Measurements from ENCODE around the gene OR13J1.

OR13J1 gene

DNA sequence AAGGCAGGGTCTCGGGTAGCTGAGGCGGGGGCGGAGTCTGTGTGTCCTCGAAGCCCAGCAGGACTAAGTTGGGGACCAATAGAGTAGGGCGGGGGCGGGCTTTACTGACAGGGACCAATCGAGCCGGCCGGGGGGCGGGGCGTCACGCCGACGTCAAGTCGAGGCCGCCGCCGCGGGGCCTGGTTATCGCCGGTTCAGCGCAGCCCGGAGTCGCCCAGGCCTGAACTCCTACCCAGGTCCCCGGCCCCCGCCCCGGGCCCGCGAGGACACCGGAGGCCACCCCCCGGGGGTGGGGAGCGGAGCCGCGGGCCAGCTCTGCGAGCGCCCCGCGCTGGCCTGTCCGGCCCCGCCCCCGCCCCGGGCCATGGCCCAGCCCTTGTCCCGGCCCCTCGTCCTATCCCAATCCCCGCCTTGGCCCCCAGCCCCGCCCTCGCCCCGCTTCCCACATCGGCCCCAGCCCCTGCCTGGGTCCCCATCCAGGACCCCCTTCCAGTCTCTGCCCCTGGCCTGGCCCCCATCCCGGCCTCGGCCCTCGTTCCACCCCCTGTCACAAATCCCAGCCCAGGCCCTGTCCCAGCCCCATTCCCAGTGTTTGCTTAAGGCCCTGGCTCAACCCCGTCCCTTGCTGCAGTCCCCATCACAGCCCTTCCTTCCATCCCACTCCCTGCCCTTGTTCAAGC is 41.0 kb downstream of the OR13J1 start, which contains the start of gene TMEM8B:
Gene TMEM8B, plus strand, starts transcription at position 145 of the 680 bp plus-strand sequence. Its CDS starts 220 bp downstream, at position 365.
- peak within 1 kb of the TSS; percentile 74 for H2AFZ ChIP-seq (ENCODE audit: low read depth, low read length)
- H3K36me3 ChIP-seq (ENCODE audit: insufficient read depth, low read length) = no peaks in the 10 kb centered on the region
- H3K9me3 ChIP-seq (ENCODE audit: low read length) = no peaks in the 10 kb centered on the region
- peaks cover 23% of the 10 kb centered on the region for H3K4me1 ChIP-seq (ENCODE audit: insufficient read depth, low read length)
- H3K27me3 ChIP-seq (ENCODE audit: insufficient read depth, low read length) = no peaks in the 10 kb centered on the region
- H3K4me3 ChIP-seq (ENCODE audit: low read length) = peak within 1 kb of the TSS; percentile 66

DNA sequence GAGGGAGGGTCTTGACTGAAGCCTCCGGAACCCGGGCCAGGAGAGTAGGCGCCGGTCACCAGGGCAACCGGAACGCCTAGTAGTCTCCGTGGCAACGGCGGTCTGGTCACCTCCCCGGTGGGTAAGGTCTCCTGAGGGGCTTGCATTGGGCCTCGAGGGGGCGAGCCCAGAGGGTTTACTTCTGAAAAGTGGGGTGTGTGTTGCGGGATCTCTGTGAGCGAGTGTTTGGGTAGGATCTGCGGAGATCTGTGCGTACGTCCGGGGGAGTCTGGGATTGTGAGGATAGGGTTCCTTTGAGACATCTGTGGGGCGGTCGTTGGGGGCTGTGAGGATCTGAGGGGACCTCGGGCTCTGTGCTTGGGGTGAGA is 41.5 kb downstream of the OR13J1 start, which contains the start of gene FAM221B:
Gene FAM221B, minus strand, starts transcription at position 17 of the 368 bp plus-strand sequence. CDS start 2,571 bp downstream, outside the sequence.
- peak within 1 kb of the TSS; percentile 74 for H2AFZ ChIP-seq (ENCODE audit: low read depth, low read length)
- H3K4me1 ChIP-seq (ENCODE audit: insufficient read depth, low read length) = peaks cover 23% of the 10 kb centered on the region
- no peaks in the 10 kb centered on the region for H3K27me3 ChIP-seq (ENCODE audit: insufficient read depth, low read length)
- no peaks in the 10 kb centered on the region for H3K36me3 ChIP-seq (ENCODE audit: insufficient read depth, low read length)
- H3K4me3 ChIP-seq (ENCODE audit: low read length) = peak within 1 kb of the TSS; percentile 66
- H3K9me3 ChIP-seq (ENCODE audit: low read length) = no peaks in the 10 kb centered on the region

DNA sequence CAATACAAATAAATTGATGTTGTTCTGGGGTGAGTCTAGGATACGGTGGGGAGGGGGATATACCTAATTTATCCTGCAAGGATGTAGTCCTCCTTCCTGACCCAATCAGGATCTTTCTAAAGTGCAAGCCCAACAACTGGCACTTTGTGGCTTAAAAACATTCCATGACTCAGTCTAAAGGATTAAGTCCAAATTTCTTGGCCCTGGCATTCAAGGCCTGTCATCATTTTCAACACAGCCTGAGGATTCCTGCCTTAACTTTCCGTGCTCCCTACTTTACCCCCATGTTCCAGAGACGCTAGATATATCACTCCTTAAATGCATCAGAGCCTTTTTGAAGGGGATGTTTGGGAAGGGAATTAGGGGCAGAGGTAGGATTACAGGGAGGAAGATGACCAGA is 42.7 kb downstream of the OR13J1 start:
- peaks cover 23% of the 10 kb centered on the region for H3K4me1 ChIP-seq (ENCODE audit: insufficient read depth, low read length)
- H3K27me3 ChIP-seq (ENCODE audit: insufficient read depth, low read length) = no peaks in the 10 kb centered on the region
- H3K9me3 ChIP-seq (ENCODE audit: low read length) = no peaks in the 10 kb centered on the region
- H3K4me3 ChIP-seq (ENCODE audit: low read length) = no peak overlapping the region
- H2AFZ ChIP-seq (ENCODE audit: low read depth, low read length) = no peak overlapping the region
- H3K36me3 ChIP-seq (ENCODE audit: insufficient read depth, low read length) = no peaks in the 10 kb centered on the region

DNA sequence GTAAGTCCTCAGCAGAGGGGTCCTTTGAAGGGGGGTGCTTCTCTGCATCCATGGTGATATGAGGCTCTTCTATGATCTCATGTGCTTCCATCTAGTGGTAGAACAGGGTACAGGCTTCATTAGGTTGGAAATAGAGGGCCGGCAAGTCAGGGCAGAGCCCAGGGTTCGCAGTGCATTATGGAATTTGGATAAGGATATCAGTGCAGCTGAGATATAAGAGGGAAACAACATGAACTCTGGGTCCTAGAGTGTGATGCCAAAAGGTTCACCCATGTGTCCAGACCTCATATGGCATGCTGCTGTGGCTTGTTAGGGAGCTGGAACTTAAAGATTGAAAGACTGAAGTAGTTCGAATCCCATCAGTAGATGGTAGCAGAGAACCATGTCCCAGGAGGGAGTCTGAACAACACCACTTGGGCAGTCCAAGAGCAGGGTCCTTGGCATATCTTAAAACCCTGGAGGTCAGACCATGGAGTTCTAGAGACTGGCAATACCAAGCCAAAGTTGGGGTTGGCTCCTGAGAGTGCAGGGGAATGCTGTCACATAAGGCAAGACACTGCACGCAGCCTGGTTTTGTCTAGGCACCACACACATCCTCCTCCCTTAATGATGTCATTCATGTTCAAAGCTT is 44.0 kb downstream of the OR13J1 start:
- Histone ChIP-seq H2AFZ (ENCODE audit: low read depth, low read length) (no peak overlapping the region), H3K27me3 (ENCODE audit: insufficient read depth, low read length) (no peaks in the 10 kb centered on the region)

DNA sequence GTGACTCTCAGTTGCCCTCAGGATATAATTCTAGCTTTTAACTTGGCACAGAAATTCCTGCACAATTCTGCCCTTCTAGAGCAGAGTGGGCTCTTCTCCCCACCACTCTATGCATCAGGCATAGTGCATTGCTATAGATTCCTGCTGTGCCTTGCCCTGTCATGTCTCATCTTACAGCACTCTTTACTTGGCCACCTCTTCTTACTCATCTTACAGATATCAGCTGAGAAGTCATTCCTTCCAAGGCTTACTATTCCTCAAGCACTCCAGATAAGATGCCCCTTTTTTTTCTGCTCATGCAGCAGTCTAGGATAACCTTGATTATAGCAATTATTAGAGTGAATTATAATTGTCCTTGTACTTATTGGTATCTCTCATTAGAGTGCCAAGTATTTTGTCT is 47.3 kb downstream of the OR13J1 start:
- Histone ChIP-seq H2AFZ (ENCODE audit: low read depth, low read length) (no peak overlapping the region), H3K9me3 (ENCODE audit: low read length) (no peaks in the 10 kb centered on the region), H3K36me3 (ENCODE audit: insufficient read depth, low read length) (no peaks in the 10 kb centered on the region), H3K27me3 (ENCODE audit: insufficient read depth, low read length) (no peaks in the 10 kb centered on the region), H3K4me3 (ENCODE audit: low read length) (no peak overlapping the region), H3K4me1 (ENCODE audit: insufficient read depth, low read length) (peaks cover 5% of the 10 kb centered on the region)

More for the DNA sequence above, 44.0 kb downstream of the OR13J1 start:
- no peak overlapping the region for H3K4me3 ChIP-seq (ENCODE audit: low read length)
- H3K36me3 ChIP-seq (ENCODE audit: insufficient read depth, low read length) = no peaks in the 10 kb centered on the region
- H3K4me1 ChIP-seq (ENCODE audit: insufficient read depth, low read length) = peaks cover 23% of the 10 kb centered on the region
- H3K9me3 ChIP-seq (ENCODE audit: low read length) = no peaks in the 10 kb centered on the region

DNA sequence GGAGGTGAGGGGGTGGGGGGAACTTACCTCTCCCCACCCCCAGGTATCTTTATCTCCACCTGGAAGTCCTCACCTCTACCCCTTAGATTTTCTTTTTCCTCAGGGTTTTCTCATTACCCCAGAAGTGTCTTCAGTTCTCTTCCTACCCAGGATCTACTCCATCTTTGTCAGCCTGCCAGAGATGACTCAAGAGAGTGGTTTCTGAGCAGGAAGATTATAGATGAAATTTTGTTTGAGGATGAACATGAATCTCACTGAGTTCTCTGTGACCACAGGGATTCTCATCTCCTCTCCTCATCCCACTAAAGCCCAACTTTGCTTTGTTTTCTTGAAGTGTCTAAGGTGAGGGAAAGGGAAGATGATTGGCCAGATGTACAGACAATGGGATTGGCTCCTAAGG is 50.1 kb downstream of the OR13J1 start:
- Histone ChIP-seq H3K4me1 (ENCODE audit: insufficient read depth, low read length) (no peaks in the 10 kb centered on the region), H3K27me3 (ENCODE audit: insufficient read depth, low read length) (no peaks in the 10 kb centered on the region), H3K4me3 (ENCODE audit: low read length) (no peak overlapping the region), H3K9me3 (ENCODE audit: low read length) (no peaks in the 10 kb centered on the region), H2AFZ (ENCODE audit: low read depth, low read length) (no peak overlapping the region), H3K36me3 (ENCODE audit: insufficient read depth, low read length) (no peaks in the 10 kb centered on the region)

All from neuron (in vitro differentiated cells).